ENCODE measurements around the gene DNAH6.

The DNAH6 gene

DNA sequence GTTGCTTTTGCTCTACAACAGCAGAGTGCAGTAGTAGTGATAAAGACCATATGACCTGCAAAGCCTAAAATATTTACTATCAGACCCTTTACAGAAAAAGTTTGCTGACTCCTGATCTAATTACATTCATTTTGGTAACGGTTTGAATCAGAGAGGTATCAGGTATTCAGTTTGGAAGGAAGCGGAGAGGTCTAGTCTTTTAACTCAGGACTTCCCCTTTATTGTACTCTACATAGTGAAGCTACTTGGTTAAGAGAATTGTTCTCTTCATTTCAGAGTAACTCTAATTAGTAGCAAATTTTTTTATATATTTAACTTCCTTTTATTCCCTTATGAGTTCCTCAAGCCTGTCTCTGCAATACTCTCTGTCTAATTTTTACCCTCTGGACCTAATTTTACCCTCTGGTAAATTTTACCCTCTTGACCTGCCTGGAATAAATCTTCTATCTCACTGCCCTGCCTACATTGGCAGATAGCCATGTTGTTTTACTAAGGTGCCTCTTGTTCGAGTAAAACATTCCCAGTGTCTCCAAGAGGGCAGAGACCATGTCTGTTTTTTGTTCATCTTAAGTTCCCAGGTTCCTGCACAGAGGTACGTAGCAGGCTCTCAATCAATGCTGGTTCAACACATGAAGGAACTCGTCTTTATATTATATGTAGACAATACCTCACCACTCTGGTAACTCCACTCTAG is 170.6 kb downstream of the DNAH6 start:
- no peak for FAIRE-seq
- TF ChIP-seq, protein P1, sequence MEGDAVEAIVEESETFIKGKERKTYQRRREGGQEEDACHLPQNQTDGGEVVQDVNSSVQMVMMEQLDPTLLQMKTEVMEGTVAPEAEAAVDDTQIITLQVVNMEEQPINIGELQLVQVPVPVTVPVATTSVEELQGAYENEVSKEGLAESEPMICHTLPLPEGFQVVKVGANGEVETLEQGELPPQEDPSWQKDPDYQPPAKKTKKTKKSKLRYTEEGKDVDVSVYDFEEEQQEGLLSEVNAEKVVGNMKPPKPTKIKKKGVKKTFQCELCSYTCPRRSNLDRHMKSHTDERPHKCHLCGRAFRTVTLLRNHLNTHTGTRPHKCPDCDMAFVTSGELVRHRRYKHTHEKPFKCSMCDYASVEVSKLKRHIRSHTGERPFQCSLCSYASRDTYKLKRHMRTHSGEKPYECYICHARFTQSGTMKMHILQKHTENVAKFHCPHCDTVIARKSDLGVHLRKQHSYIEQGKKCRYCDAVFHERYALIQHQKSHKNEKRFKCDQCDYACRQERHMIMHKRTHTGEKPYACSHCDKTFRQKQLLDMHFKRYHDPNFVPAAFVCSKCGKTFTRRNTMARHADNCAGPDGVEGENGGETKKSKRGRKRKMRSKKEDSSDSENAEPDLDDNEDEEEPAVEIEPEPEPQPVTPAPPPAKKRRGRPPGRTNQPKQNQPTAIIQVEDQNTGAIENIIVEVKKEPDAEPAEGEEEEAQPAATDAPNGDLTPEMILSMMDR (IDR thresholded peaks at IDR 0.05; ENCODE audit: insufficient read depth, missing control alignments), result no peak
- no peak for DNase-seq (ENCODE audit: insufficient read length, low spot score)

DNA sequence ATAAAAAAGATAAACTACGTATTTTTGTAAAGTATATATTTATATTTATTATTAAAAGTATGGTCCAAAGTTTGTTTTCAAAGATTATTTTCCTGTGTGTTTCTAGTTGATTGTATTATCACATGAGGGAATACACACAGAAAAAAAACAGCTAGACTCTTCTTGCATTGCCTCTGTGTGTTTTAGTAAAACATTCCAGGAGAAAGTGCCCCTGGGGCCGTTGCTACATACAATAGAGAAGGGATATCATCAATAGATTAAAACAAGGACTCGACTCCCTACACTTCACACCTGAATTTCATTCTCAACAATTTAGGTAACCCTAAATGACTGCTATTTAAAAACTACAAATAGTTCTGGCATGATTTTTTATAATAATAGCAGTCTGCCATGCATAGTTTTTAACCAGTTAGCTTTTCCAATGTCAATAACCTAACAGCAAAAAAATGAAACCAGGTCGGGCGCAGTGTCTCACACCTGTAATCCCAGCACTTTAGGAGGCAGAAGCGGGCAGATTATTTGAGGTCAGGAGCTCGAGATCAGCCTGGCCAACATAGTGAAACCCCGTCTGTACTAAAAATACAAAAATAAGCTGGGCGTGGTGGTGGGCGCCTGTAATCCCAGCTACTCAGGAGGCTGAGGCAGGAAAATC is 171.3 kb downstream of the DNAH6 start:
- DNase-seq (ENCODE audit: insufficient read length, low spot score) (no peak), FAIRE-seq (no peak)
- TF ChIP-seq, protein P1 (IDR thresholded peaks at IDR 0.05; ENCODE audit: insufficient read depth, missing control alignments), result no peak

DNA sequence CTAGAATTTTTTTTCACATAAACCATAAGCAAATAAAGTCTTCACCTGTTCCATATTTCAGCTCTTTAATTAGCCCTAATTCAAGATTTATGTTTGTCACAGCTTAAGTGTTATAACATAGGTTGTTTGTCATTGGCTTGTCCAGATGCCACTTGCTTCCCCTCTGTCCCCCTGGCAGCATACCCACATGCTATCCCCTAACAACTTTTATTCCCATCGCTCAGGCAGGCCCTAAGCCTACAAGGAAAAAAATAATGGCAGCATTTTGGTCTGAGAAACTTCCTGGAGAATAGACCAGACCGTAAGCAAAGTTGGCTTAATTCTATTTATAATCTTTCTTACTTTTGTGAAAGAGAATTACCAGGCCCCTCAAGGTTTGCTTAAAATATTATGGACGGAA is 173.9 kb downstream of the DNAH6 start:
- TF ChIP-seq, protein P1 (IDR thresholded peaks at IDR 0.05; ENCODE audit: insufficient read depth, missing control alignments), result no peak
- no peak for FAIRE-seq
- no peak for DNase-seq (ENCODE audit: insufficient read length, low spot score)

DNA sequence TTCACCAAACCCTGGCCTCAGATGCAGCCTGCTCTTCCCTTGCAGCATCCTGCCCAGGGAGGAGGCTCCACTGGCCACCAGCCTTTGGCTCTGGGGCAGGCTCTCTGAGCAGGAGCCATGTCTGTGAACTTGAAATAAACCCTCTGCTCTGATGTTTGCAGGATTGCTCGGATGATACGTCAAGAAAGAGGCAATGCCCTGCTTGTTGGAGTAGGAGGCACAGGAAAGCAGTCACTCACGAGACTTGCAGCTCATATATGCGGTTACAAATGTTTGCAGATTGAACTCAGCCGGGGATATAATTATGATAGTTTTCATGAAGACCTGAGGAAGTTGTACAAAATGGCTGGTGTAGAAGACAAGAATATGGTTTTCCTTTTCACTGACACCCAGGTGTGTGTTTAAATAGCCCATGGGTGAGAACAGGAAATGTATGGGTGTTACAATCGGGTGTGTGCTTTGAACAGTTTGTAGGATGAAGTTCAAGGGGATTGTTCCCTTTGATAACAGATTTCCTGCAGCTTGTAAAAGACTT is 177.9 kb downstream of the DNAH6 start:
- no peak for FAIRE-seq
- DNase-seq (ENCODE audit: insufficient read length, low spot score), result no peak
- TF ChIP-seq, protein P1 (IDR thresholded peaks at IDR 0.05; ENCODE audit: insufficient read depth, missing control alignments), result no peak

DNA sequence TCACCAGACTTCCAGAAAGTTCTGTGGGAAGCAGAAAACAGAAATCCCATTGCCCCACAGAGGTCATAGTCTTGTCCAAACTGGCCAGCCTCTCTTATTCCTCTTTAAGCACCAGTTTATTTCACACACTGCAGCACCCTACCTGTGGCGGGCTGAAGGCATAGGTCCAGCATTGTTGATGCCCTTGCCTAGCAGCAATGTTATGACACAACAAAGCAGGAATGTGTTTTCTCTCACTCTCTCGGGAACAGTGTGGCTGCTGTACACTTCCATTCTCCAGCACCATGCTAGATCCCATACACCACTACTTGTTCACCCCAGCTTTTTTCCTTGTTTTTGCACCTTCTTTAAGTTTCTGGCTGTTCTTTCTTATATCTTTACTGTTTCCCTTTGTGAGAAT is 181.6 kb downstream of the DNAH6 start:
- TF ChIP-seq, protein P1 (IDR thresholded peaks at IDR 0.05; ENCODE audit: insufficient read depth, missing control alignments), result no peak
- FAIRE-seq (no peak), DNase-seq (ENCODE audit: insufficient read length, low spot score) (no peak)

DNA sequence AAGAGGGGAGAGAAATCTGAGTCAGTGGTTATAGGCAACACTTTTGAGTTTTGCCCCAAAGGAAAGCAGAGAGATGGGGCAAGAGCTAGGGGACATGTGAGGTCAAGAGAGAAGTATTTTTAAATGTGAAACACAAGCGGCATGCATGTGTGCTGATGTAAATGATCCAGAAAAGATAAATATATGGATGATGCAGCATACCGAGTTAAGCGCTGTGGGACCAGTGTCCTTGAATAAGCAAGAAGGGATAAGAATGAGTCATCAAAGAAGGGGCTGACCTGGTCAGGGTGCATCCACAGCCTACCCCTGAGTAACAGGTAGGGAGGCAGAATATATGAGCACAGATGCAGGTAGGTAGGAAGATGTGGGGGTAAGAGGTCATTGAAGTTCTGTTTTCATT is 183.7 kb downstream of the DNAH6 start:
- FAIRE-seq (no peak), DNase-seq (ENCODE audit: insufficient read length, low spot score) (no peak)
- TF ChIP-seq, protein P1 (IDR thresholded peaks at IDR 0.05; ENCODE audit: insufficient read depth, missing control alignments), result no peak

DNA sequence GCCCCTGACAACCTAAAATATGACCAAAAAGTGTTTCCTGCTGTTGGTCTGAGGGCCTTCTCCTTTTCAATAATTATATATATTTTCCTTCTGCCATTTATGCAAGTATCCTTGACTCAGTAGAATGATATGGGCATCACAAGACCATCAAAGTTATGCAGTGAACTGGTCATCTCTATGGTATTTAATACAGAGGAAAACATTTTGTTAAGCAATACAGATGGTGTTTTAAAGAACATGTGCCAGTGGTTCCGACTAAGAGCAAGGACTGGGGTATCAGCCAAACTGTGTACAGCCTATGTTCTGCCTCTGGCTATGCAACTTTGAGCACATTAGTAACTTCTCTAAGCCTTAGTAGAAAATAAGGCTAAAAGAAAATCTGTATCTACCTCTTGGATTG is 185.6 kb downstream of the DNAH6 start:
- TF ChIP-seq, protein P1 (IDR thresholded peaks at IDR 0.05; ENCODE audit: insufficient read depth, missing control alignments), result no peak
- FAIRE-seq (no peak), DNase-seq (ENCODE audit: insufficient read length, low spot score) (no peak)
